ENCODE results near the gene GOLGA6L7. TPM values are rescaled to one million over a fixed set of nuclear protein-coding genes. Genes with fewer than 3 reads are reported as not detected.
"Not testable (repeated sequence)": the region's sequence is repeated elsewhere in the genome, so short reads cannot be mapped to it uniquely, and the experiment has no call there.

GOLGA6L7 gene
- polyA plus RNA-seq, 1 donor, result 0.18 TPM

GRCh38 chr15:28844147-28844546, 4.3 kb downstream of the GOLGA6L7 start:
- not testable (repeated sequence) for H3K4me3 ChIP-seq (ENCODE audit: low read length); H3K27ac ChIP-seq (ENCODE audit: low read length); H3K9me3 ChIP-seq (ENCODE audit: control insufficient read depth, low read depth, low read length); H3K27me3 ChIP-seq (ENCODE audit: control insufficient read depth, insufficient read depth, low read length); H3K36me3 ChIP-seq (ENCODE audit: control insufficient read depth, insufficient read depth, low read length); H3K4me1 ChIP-seq (ENCODE audit: control insufficient read depth, insufficient read depth, low read length); DNase-seq
- no CpG with 5 or more reads among the region's 14 CpGs for WGBS (ENCODE audit: insufficient coverage, low lambda C conversion rate)

- 100% methylated on average over 1 of the region's 12 CpGs for WGBS (ENCODE audit: insufficient coverage, low lambda C conversion rate)
Observed at GRCh38 chr15:28843520-28843919, 4.9 kb downstream of the GOLGA6L7 start.

GRCh38 chr15:28842210-28842609, 6.2 kb downstream of the GOLGA6L7 start:
- not testable (repeated sequence) for H3K4me3 ChIP-seq (ENCODE audit: low read length); DNase-seq; H3K27me3 ChIP-seq (ENCODE audit: control insufficient read depth, insufficient read depth, low read length); H3K4me1 ChIP-seq (ENCODE audit: control insufficient read depth, insufficient read depth, low read length); H3K9me3 ChIP-seq (ENCODE audit: control insufficient read depth, low read depth, low read length); H3K36me3 ChIP-seq (ENCODE audit: control insufficient read depth, insufficient read depth, low read length); H3K27ac ChIP-seq (ENCODE audit: low read length)
- 66% methylated on average over 3 of the region's 11 CpGs for WGBS (ENCODE audit: insufficient coverage, low lambda C conversion rate)

More at GRCh38 chr15:28843520-28843919, 4.9 kb downstream of the GOLGA6L7 start:
- not testable (repeated sequence) for H3K4me3 ChIP-seq (ENCODE audit: low read length); H3K27ac ChIP-seq (ENCODE audit: low read length); DNase-seq; H3K27me3 ChIP-seq (ENCODE audit: control insufficient read depth, insufficient read depth, low read length); H3K9me3 ChIP-seq (ENCODE audit: control insufficient read depth, low read depth, low read length); H3K4me1 ChIP-seq (ENCODE audit: control insufficient read depth, insufficient read depth, low read length); H3K36me3 ChIP-seq (ENCODE audit: control insufficient read depth, insufficient read depth, low read length)

GRCh38 chr15:28840285-28840684, 8.2 kb downstream of the GOLGA6L7 start:
- not testable (repeated sequence) for H3K36me3 ChIP-seq (ENCODE audit: control insufficient read depth, insufficient read depth, low read length); DNase-seq; H3K4me3 ChIP-seq (ENCODE audit: low read length); H3K9me3 ChIP-seq (ENCODE audit: control insufficient read depth, low read depth, low read length); H3K27ac ChIP-seq (ENCODE audit: low read length); H3K27me3 ChIP-seq (ENCODE audit: control insufficient read depth, insufficient read depth, low read length); H3K4me1 ChIP-seq (ENCODE audit: control insufficient read depth, insufficient read depth, low read length)
- WGBS (ENCODE audit: insufficient coverage, low lambda C conversion rate), result no CpG with 5 or more reads among the region's 9 CpGs

GRCh38 chr15:28834957-28835585, 13.4 kb downstream of the GOLGA6L7 start:
- not testable (repeated sequence) for H3K36me3 ChIP-seq (ENCODE audit: control insufficient read depth, insufficient read depth, low read length); H3K4me3 ChIP-seq (ENCODE audit: low read length); H3K9me3 ChIP-seq (ENCODE audit: control insufficient read depth, low read depth, low read length); H3K4me1 ChIP-seq (ENCODE audit: control insufficient read depth, insufficient read depth, low read length); DNase-seq; H3K27ac ChIP-seq (ENCODE audit: low read length); H3K27me3 ChIP-seq (ENCODE audit: control insufficient read depth, insufficient read depth, low read length)
- no CpG with 5 or more reads among the region's 10 CpGs for WGBS (ENCODE audit: insufficient coverage, low lambda C conversion rate)

GRCh38 chr15:28831897-28832587, 16.4 kb downstream of the GOLGA6L7 start:
- H3K27ac ChIP-seq (ENCODE audit: low read length); H3K4me1 ChIP-seq (ENCODE audit: control insufficient read depth, insufficient read depth, low read length); H3K4me3 ChIP-seq (ENCODE audit: low read length); H3K36me3 ChIP-seq (ENCODE audit: control insufficient read depth, insufficient read depth, low read length); H3K27me3 ChIP-seq (ENCODE audit: control insufficient read depth, insufficient read depth, low read length); H3K9me3 ChIP-seq (ENCODE audit: control insufficient read depth, low read depth, low read length): not testable (repeated sequence)
- WGBS (ENCODE audit: insufficient coverage, low lambda C conversion rate), result no CpG with 5 or more reads among the region's 56 CpGs
- peak; percentile 7 to 36 for DNase-seq

GRCh38 chr15:28821420-28821819, 27.0 kb downstream of the GOLGA6L7 start:
- not testable (repeated sequence) for H3K27me3 ChIP-seq (ENCODE audit: control insufficient read depth, insufficient read depth, low read length); H3K4me3 ChIP-seq (ENCODE audit: low read length); H3K4me1 ChIP-seq (ENCODE audit: control insufficient read depth, insufficient read depth, low read length); DNase-seq; H3K36me3 ChIP-seq (ENCODE audit: control insufficient read depth, insufficient read depth, low read length); H3K9me3 ChIP-seq (ENCODE audit: control insufficient read depth, low read depth, low read length); H3K27ac ChIP-seq (ENCODE audit: low read length)
- WGBS (ENCODE audit: insufficient coverage, low lambda C conversion rate), result no CpG with 5 or more reads among the region's 2 CpGs

GRCh38 chr15:28819930-28820295, 28.5 kb downstream of the GOLGA6L7 start:
- not testable (repeated sequence) for H3K4me3 ChIP-seq (ENCODE audit: low read length); H3K27ac ChIP-seq (ENCODE audit: low read length); H3K9me3 ChIP-seq (ENCODE audit: control insufficient read depth, low read depth, low read length); DNase-seq; H3K36me3 ChIP-seq (ENCODE audit: control insufficient read depth, insufficient read depth, low read length); H3K4me1 ChIP-seq (ENCODE audit: control insufficient read depth, insufficient read depth, low read length); H3K27me3 ChIP-seq (ENCODE audit: control insufficient read depth, insufficient read depth, low read length)
- WGBS (ENCODE audit: insufficient coverage, low lambda C conversion rate), result no CpG with 5 or more reads among the region's 3 CpGs

GRCh38 chr15:28819019-28819929, 29.2 kb downstream of the GOLGA6L7 start:
- no CpG with 5 or more reads among the region's 15 CpGs for WGBS (ENCODE audit: insufficient coverage, low lambda C conversion rate)
- H3K27ac ChIP-seq (ENCODE audit: low read length); DNase-seq; H3K9me3 ChIP-seq (ENCODE audit: control insufficient read depth, low read depth, low read length); H3K4me3 ChIP-seq (ENCODE audit: low read length); H3K36me3 ChIP-seq (ENCODE audit: control insufficient read depth, insufficient read depth, low read length); H3K27me3 ChIP-seq (ENCODE audit: control insufficient read depth, insufficient read depth, low read length); H3K4me1 ChIP-seq (ENCODE audit: control insufficient read depth, insufficient read depth, low read length): not testable (repeated sequence)

GRCh38 chr15:28818168-28818567, 30.3 kb downstream of the GOLGA6L7 start:
- not testable (repeated sequence) for H3K36me3 ChIP-seq (ENCODE audit: control insufficient read depth, insufficient read depth, low read length); DNase-seq; H3K27ac ChIP-seq (ENCODE audit: low read length); H3K4me1 ChIP-seq (ENCODE audit: control insufficient read depth, insufficient read depth, low read length); H3K27me3 ChIP-seq (ENCODE audit: control insufficient read depth, insufficient read depth, low read length); H3K9me3 ChIP-seq (ENCODE audit: control insufficient read depth, low read depth, low read length); H3K4me3 ChIP-seq (ENCODE audit: low read length)
- no CpG with 5 or more reads among the region's 3 CpGs for WGBS (ENCODE audit: insufficient coverage, low lambda C conversion rate)
